Limb (tissue), 2 donors: ENCODE measurements around the gene TBX5.

ENCODE experiments used
- DNase-seq, 2 donors: peaks; one replicate each; pipeline ENCODE4 v3.0.0-alpha.2; 2016; ENCODE audit errors: extremely low spot score in 2 of 2

Gene TBX5

GRCh38 chr12:114431902-114432301 lies 26.0 kb upstream of the TBX5 start:
- no peak for DNase-seq

GRCh38 chr12:114430306-114430705 lies 24.4 kb upstream of the TBX5 start:
- DNase-seq = no peak

DNA sequence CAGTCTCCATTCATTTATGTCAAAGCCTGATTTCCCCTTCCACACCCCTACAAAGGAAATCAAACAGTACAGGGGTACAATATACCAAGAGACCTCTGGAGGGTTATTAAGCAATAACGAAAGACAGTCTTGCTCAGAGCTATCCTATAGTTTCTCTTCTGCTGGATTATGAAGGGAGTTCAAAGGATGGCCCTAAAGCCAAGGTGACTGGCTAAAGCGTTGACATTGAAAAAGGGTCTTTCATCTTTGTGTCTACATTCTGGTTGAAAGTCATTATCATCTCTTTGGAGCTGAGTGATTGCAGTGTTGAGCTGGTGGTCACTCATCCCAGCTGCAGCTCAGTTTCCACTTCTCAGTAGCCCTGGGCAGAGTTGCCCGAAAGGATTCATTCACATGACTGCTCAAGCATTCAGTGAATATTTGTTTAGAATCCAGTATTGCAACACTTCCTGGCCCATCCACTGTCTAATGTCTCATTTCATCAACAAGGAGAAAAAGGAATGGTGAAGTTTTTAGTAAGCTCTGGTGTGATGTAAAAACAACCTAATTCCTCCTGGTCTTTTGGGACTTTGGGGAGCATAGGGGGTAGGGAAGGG lies 19.2 kb upstream of the TBX5 start:
- no peak for DNase-seq

GRCh38 chr12:114420944-114421335 lies 15.0 kb upstream of the TBX5 start:
- no peak for DNase-seq

DNA sequence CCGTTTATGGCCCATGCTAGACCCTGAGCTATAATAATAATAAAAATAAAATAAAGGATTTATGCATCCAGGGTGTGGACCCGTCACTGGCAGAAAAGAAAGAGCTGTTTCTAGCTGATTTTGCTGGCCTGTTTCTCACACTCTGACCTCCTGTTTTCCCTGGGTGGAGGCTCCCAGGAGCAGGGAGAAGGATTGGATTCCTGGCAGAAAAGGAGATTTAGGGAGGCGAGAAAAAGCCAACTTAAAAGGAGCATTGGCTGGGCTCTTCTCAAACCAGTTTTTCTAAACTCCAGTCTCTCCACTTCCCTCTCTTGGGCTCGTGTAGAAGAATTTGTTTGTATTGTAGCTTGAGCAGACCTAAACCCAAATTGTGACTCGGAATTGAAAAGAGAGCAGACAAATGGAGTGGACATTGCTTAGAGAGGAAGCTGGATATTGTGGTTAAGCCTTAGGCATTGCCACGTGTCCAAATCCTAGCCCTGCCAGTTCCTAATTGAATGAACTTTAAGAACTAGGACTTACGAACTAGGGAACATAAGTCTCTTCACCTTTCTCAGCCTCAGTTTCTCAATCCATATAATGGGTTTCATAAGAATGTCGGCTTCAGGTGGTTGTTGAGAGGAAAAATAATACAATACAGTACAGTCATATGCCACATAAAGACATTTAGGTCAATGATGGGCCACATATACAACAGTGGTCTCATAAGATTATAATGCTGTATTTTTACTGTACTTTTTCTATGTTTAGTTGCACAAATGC lies 14.4 kb upstream of the TBX5 start:
- DNase-seq = no peak

DNA sequence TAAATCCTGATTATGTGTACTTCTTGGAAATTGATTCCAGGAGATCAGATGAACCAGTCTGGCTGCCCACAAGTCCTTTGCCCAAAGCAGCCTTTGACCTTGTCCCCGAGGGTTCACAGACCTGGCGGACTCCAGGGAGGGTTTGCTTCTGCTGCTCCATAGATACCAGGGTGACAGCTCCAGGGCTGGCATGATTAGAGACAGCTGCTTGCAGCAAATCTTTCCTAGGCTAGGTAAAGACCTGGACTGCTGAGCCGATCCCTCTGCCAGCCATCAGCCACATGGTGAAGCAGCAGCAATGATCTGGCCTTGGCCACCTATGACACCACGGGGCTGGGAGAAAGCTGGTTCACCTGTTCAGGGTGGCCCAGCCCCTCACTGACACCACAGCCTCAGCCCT lies 10.1 kb upstream of the TBX5 start:
- DNase-seq = no peak

DNA sequence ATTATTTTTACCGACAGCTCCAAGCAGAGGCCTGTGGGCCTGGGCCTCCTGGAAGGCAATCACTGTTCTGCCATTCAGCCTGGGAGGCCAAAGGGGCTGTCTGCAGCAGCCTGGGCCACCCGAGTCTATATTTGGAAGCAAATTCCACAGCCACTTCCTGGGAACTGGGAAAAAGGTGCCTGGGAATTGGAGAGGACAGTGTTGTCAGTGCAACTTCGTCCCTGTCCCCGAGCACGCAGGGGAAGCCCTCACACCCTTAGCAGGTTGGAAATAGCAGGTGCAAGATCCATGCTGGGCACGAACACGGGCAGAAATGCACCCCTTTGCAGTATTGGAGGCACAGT lies 9.6 kb upstream of the TBX5 start:
- DNase-seq = no peak

- DNase-seq = no peak
These were observed 9.1 kb upstream of the TBX5 start for GRCh38 chr12:114414866-114415524.

DNA sequence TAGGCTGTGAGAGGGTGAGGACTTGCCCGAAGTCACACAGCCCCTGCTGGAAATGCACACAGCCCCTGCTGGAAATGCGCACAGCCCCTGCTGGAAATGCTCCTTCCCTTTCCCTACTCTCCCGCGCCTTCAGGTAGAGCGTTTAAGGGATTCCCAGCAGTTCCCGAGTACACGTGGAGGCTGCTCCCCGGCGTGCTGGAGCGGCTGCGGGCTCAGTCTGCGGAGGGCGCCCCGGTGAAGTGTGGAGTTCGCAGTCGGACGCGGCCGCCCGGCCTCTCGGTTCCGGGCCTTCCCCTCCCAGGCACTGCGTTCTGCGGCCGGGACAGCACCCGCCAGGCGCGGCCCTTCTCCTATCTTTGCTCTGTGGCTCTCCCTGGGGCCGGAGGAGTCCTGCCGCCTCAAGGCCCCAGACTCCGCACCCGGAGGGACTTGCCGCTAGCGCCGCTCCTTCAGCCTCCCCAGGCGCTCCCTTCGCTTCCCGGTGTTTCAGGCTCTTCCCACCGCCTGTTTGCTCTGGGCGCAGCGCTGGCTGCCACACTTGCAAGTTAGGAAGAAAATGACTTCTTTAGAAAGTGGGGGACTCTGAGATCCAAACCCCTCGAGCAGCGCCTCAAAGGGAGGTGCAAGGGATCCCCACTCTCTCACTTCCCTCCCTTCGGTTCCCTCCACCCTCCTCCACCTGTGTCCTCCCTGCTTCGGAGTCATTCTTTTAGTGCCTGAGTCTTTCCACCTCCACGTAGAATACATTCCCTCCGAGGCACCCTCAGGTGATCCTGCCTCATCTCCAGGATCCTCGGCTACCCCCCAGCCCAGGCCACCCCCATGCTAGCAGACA lies 8.3 kb upstream of the TBX5 start:
- no peak for DNase-seq

DNA sequence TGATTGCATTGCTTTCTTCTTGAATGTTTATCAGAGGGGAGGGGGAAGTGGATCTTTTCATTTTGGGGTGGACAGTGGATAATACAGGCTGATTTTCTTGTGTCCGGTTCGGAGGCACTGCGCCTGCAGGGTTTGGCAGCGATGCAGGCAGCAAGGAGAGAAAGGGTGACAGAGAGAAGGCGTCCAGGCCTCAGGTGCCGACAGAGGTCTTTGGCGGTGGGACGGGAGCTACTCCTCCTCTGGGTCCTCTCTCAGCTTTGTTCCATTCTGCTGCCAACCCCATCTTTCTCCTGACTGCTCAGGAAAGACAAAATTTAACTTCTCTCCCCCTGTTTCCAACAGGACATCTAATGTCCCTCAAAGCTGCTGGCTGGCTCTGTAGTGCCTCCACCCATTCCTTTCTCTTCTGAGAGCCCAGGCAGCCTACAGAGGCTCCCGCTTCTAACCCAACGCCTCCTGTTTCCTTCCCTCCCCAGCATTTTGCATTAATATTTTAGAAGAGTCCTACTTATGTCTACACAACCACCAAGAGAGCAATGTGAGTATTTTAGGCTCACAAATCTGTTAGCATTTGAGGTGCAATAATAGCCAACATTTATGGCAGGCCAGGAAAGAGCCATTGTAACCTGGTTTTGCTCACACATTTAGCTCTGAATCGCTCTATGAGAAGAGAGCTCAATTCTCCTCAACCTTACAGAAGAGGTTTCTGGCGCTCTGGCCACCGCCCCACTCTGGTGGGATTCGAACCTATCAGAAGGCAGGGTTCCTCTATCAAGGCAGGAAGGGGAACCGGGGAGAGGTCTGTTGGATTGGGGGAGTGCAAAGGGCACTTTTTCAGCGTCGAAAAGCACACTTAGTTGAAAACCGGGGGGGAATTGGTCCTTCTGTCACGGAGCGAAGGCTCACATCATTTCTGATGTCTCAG lies 7.1 kb upstream of the TBX5 start:
- no peak for DNase-seq

DNA sequence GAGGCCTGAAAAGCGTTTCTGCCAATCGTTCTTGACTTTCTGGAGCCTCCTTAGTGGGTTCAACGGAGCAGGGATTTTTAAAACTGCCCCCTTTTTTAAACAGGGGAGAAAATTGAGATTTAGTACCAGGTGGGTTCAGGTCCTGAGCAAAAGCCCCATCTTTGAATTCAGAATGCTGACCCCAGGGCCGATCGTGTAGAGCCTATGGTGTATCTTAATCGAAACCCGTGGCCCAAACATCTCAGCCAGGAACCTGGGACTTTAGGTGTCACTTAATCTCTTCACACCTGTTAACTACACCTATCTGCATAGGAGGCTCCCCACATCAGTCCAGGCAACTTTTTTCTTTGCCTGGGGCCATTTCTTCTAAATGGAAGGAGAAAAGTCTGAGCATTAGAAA lies 6.4 kb upstream of the TBX5 start:
- no peak for DNase-seq

- no peak for DNase-seq
These were observed 5.3 kb upstream of the TBX5 start for GRCh38 chr12:114411071-114411837.

DNA sequence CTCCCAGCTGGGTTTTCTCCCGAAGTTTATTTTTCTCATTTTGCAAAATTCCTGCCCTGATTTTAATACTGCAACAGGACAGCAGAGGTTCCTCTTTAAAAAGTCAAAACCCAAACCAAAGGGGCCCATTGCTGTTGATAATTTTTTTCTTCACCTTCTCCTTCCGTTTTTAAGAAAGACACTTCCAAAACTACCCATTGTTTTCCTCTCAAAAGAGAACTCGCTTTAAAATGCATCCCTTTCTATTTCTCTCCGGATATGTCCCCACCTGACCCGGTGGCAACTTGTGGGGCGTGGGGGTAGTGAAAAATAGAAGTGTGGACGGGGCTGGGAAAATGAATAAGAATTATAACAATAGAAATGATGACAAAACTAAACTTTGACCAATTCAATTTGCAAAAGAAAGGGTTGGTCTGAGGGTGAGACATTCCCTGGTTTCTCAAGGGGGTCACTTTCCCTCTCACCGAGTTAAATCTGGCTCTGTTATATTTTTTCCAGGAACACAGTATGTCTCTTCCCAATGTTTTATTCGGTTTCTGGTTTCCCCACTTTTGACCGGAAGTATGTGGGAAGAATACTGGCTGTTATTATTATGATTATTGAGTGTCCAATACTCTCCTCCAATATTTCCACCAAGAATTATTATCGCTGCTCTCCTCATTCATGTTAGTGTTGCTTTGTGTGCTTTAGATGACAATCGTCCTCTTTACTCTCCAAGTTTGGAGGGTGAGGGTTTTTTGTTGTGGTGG lies 4.1 kb upstream of the TBX5 start:
- no peak for DNase-seq

- DNase-seq = peak in 1 of 2 donors; percentile 66
These were observed 3.2 kb upstream of the TBX5 start for GRCh38 chr12:114408886-114409851.

GRCh38 chr12:114408471-114408885 lies 2.5 kb upstream of the TBX5 start:
- no peak for DNase-seq

DNA sequence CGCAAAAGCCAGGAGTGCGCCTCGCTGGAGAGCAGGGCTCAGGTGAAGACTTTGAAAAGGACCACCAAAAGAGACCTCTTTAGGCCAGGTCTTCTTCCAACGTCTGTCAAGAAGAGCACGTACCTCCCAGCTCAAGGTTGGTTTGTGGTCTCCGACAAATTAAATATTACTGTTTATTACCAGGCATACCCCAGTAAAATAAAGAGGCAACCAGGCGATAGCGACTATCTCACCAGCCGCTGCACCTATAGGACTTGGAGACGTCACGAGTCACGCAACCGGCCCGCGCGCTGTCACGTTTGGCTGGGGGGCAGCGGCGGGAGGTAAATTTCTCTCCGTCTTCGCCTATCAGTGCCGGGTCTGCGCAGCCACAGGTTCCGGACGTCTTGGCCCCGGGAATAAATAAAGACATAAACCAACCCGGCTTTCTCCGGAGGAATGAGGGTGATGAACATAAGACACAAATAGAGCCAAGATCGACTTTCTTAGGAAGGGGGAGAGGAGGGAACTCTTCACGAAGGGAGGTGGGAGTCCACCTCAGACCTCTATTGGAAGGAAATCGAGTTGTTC lies 2.0 kb upstream of the TBX5 start:
- no peak for DNase-seq

DNA sequence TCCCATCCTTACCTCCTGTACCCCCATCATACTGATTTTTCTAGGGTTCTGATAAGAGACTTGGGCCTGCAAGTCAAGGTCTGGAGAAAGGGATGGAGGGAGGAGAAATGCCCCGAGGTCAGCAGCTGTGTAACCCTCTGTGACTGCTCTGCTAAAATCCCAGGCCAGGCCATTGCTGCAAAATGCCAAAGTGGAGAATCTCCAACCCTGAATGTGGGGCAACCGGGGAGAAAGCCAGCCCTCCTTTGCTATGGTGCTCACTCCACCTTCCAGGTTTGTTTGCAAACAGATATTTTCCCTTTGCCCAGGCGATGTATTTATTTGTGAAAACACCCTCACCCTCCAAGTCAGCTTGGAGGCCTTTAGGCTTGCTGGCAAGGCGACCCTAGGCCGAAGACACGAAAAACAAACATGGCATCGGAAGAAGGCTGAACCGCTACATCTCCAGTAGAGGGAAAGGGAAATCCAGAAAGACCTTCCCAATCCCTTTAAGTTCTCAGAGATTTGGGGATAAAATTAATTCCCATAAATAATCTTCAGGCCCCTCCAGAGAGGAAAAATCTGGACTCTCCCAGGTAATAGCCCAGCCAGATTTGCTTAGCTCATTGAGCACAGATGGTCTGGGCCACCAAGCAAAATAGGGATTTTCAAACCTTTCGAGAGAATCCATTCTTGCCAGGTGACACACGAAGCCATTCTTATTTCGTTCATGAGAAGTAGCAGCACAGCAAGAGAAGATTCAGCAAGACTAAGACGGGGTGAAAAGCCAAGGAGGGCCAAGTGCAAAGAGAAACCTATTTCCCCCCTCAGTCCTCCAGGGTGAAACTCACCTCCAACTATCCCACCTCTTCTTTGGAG lies 1.3 kb upstream of the TBX5 start:
- no peak for DNase-seq
